Liver (tissue), 3 donors: ENCODE data around the gene GPHA2.

ENCODE experiments used
- EGR1 ChIP-seq, 2 donors: IDR thresholded peaks; 2 replicates each; pipeline ENCODE4 v1.6.1; 2016 to 2018; ENCODE audit warnings: antibody characterized with exemption in 2 of 2, low read depth in 2 of 2
- HNF4A ChIP-seq, 2 donors: conservative IDR thresholded peaks; 2 replicates each; pipeline ENCODE4 v1.6.1; 2016; ENCODE audit warnings: antibody characterized with exemption in 2 of 2, mild to moderate bottlenecking in 2 of 2
- HNF4G ChIP-seq: IDR thresholded peaks from 2 replicates; pipeline ENCODE4 v1.6.1; 2016; ENCODE audit warnings: antibody characterized with exemption
- JUND ChIP-seq, 2 donors: IDR thresholded peaks; 2 replicates each; pipeline ENCODE4 v1.6.1; 2016; ENCODE audit warnings: antibody characterized with exemption in 2 of 2
- RAD21 ChIP-seq, 2 donors: IDR thresholded peaks; 2 replicates each; pipeline ENCODE4 v1.6.1; 2016; ENCODE audit warnings: antibody characterized with exemption in 2 of 2, mild to moderate bottlenecking in 2 of 2
- RXRA ChIP-seq, 2 donors: IDR thresholded peaks; 2 replicates each; pipeline ENCODE4 v1.6.1; 2017 to 2018; ENCODE audit warnings: antibody characterized with exemption in 2 of 2, mild to moderate bottlenecking in 1 of 2
- SP1 ChIP-seq: IDR thresholded peaks from 2 replicates; pipeline ENCODE4 v1.6.1; 2018; ENCODE audit warnings: antibody characterized with exemption, mild to moderate bottlenecking
- TAF1 ChIP-seq: conservative IDR thresholded peaks from 2 replicates; pipeline ENCODE4 v1.6.1; 2016; ENCODE audit warnings: antibody characterized with exemption, mild to moderate bottlenecking
- YY1 ChIP-seq: IDR thresholded peaks from 2 replicates; pipeline ENCODE4 v1.6.1; 2016; ENCODE audit warnings: antibody characterized with exemption, mild to moderate bottlenecking
- TF ChIP-seq, protein P1 (sequence below): fragments of 150-350 bp; IDR thresholded peaks from 2 replicates; pipeline ENCODE4 v1.5.1; 2017; ENCODE audit warnings: improper control_type of control experiment, low read depth, low read length; ENCODE audit not compliant: missing input control
- TF ChIP-seq, protein P2 (sequence below): IDR thresholded peaks from 2 replicates; pipeline ENCODE4 v1.6.1; 2016; ENCODE audit warnings: antibody characterized with exemption, mild to moderate bottlenecking
- TF ChIP-seq, protein P3 (sequence below): IDR thresholded peaks from 2 replicates; pipeline ENCODE4 v1.6.1; 2016; ENCODE audit warnings: antibody characterized with exemption
- TF ChIP-seq, protein P4 (sequence below): IDR thresholded peaks from 2 replicates; pipeline ENCODE4 v1.6.1; 2016; ENCODE audit warnings: antibody characterized with exemption
- TF ChIP-seq, protein P5 (sequence below): IDR thresholded peaks from 2 replicates; pipeline ENCODE4 v1.6.1; 2016; ENCODE audit warnings: antibody characterized with exemption
- donor health status: healthy.
- donor health status: healthy.

DNA sequence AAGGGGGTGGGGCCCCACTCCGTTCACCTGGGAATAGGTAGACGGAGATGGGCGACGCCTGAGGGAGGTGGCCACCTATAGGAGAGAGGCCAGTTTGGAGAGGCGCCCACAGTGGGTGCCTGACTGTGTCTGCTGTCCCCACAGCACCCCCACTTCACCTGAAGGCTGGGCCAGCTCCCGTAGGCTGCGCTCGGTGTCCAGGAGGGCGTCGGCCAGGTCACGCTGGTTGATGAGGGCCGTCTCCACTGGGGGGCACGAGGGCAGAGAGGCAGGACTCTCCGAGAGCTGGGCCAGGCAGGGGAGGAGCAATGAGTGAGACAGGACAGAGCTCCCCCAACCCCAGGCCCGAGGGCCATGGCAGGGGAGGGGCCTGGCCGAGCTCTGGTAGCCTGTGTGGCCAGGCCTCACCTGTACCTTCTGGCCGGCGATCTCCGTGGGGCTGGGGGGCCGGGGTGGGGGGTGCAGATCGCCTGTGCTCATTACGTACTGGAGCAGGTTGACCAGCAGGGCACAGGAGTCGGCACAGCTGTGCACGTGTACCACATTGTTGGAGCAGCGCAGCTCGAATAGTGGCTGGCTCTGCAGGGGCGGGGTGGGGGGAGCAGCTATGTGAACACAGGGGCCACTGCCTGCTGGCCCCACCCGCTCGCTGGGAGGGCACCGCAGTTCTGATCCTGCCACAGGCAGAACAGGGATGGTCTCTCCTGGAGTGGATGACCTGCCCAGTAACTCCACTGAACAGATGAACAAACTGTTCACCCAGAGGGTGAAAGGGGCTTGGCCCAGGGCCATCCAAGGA, 33.4 kb downstream of the GPHA2 start:
- TF ChIP-seq, protein P1, sequence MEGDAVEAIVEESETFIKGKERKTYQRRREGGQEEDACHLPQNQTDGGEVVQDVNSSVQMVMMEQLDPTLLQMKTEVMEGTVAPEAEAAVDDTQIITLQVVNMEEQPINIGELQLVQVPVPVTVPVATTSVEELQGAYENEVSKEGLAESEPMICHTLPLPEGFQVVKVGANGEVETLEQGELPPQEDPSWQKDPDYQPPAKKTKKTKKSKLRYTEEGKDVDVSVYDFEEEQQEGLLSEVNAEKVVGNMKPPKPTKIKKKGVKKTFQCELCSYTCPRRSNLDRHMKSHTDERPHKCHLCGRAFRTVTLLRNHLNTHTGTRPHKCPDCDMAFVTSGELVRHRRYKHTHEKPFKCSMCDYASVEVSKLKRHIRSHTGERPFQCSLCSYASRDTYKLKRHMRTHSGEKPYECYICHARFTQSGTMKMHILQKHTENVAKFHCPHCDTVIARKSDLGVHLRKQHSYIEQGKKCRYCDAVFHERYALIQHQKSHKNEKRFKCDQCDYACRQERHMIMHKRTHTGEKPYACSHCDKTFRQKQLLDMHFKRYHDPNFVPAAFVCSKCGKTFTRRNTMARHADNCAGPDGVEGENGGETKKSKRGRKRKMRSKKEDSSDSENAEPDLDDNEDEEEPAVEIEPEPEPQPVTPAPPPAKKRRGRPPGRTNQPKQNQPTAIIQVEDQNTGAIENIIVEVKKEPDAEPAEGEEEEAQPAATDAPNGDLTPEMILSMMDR: no peak
- TF ChIP-seq, protein P2, sequence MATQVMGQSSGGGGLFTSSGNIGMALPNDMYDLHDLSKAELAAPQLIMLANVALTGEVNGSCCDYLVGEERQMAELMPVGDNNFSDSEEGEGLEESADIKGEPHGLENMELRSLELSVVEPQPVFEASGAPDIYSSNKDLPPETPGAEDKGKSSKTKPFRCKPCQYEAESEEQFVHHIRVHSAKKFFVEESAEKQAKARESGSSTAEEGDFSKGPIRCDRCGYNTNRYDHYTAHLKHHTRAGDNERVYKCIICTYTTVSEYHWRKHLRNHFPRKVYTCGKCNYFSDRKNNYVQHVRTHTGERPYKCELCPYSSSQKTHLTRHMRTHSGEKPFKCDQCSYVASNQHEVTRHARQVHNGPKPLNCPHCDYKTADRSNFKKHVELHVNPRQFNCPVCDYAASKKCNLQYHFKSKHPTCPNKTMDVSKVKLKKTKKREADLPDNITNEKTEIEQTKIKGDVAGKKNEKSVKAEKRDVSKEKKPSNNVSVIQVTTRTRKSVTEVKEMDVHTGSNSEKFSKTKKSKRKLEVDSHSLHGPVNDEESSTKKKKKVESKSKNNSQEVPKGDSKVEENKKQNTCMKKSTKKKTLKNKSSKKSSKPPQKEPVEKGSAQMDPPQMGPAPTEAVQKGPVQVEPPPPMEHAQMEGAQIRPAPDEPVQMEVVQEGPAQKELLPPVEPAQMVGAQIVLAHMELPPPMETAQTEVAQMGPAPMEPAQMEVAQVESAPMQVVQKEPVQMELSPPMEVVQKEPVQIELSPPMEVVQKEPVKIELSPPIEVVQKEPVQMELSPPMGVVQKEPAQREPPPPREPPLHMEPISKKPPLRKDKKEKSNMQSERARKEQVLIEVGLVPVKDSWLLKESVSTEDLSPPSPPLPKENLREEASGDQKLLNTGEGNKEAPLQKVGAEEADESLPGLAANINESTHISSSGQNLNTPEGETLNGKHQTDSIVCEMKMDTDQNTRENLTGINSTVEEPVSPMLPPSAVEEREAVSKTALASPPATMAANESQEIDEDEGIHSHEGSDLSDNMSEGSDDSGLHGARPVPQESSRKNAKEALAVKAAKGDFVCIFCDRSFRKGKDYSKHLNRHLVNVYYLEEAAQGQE: no peak
- TF ChIP-seq, protein P3, sequence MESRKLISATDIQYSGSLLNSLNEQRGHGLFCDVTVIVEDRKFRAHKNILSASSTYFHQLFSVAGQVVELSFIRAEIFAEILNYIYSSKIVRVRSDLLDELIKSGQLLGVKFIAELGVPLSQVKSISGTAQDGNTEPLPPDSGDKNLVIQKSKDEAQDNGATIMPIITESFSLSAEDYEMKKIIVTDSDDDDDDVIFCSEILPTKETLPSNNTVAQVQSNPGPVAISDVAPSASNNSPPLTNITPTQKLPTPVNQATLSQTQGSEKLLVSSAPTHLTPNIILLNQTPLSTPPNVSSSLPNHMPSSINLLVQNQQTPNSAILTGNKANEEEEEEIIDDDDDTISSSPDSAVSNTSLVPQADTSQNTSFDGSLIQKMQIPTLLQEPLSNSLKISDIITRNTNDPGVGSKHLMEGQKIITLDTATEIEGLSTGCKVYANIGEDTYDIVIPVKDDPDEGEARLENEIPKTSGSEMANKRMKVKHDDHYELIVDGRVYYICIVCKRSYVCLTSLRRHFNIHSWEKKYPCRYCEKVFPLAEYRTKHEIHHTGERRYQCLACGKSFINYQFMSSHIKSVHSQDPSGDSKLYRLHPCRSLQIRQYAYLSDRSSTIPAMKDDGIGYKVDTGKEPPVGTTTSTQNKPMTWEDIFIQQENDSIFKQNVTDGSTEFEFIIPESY: no peak
- TF ChIP-seq YY1 (no peak), EGR1 (IDR thresholded peaks at IDR 0.05; ENCODE audit: low read depth in 2 of 2) (no peak), HNF4A (conservative IDR thresholded peaks at IDR 0.05) (no peak), SP1 (no peak), JUND (IDR thresholded peaks at IDR 0.05) (no peak), RXRA (IDR thresholded peaks at IDR 0.05) (no peak), TAF1 (no peak), RAD21 (IDR thresholded peaks at IDR 0.05) (no peak), HNF4G (no peak)
- TF ChIP-seq, protein P4, sequence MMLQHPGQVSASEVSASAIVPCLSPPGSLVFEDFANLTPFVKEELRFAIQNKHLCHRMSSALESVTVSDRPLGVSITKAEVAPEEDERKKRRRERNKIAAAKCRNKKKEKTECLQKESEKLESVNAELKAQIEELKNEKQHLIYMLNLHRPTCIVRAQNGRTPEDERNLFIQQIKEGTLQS: no peak
- TF ChIP-seq, protein P5, sequence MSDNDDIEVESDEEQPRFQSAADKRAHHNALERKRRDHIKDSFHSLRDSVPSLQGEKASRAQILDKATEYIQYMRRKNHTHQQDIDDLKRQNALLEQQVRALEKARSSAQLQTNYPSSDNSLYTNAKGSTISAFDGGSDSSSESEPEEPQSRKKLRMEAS: no peak
